Fibroblast of the aortic adventitia (primary cell): ENCODE measurements around the gene PARD6G. TPM values are rescaled to one million over a fixed set of nuclear protein-coding genes. Genes with fewer than 3 reads are reported as not detected.
"Not testable (repeated sequence)": the region's sequence is repeated elsewhere in the genome, so short reads cannot be mapped to it uniquely, and the experiment has no call there.

Source experiments
- DNase-seq: peaks from one replicate; pipeline ENCODE4 v3.0.0-alpha.2; 2010; ENCODE audit warnings: low read depth
- H3K4me3 ChIP-seq: 2 replicates; pipeline ENCODE4 v1.5.1; 2011; ENCODE audit warnings: low read depth, mild to moderate bottlenecking, control low read depth, low read length, moderate library complexity
- CTCF ChIP-seq: IDR thresholded peaks from 2 replicates; pipeline ENCODE4 v1.5.1; 2011; ENCODE audit warnings: mild to moderate bottlenecking, low read length, control low read depth, inconsistent platforms; ENCODE audit not compliant: insufficient read depth
- total RNA-seq: library from RNA; depleted of rRNA; stranded (reverse); fragments of >200 nt; gene quantifications from 2 replicates; pipeline ENCODE4 v1.2.3, GENCODE V29; 2012; ENCODE audit warnings: low replicate concordance

The PARD6G gene
- total RNA-seq, 1 donor = 0.54 TPM

DNA sequence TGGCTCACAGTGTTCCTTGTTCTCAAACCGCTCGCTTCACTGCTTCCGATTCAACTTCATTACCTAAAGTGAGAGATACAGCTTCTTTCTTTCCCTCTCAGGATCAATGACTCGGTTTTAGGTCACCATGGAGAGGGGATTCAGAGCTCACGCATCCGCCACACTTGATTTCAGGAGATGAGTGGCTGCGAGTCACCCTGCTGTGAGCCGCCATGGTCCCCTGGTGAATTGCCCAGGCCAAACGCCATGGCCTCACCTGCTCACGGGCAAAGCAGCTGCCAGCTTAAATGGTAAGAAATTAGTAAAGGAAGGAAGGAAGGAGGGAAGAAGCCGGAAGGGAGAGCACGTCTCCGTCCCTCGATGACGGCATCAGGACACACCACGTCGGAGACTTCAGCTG lies 77.7 kb downstream of the PARD6G start:
- DNase-seq = peak; percentile 5
- TF ChIP-seq CTCF = no peak
- no peak overlapping the region for H3K4me3 ChIP-seq

DNA sequence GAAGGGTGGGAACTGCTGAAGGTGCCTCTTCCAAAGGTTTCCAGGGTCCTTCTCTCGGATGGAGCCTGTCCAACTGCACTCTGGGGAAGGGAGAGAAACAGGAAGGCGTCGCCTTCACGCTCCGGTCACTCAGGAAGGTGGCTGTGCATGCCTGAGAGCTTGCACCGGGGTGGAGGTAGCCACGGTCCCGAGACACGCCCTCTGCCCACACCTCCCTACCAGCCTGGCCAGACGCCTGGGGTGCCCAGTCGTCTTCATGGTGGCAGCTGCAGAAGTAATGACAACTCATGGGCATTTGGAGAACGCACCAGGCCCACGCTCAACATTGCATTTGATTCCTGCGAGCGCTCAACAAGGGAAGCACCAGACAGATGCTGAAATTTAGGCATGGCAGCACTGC lies 78.3 kb downstream of the PARD6G start:
- no peak for DNase-seq
- no peak for TF ChIP-seq CTCF
- H3K4me3 ChIP-seq = no peak overlapping the region

DNA sequence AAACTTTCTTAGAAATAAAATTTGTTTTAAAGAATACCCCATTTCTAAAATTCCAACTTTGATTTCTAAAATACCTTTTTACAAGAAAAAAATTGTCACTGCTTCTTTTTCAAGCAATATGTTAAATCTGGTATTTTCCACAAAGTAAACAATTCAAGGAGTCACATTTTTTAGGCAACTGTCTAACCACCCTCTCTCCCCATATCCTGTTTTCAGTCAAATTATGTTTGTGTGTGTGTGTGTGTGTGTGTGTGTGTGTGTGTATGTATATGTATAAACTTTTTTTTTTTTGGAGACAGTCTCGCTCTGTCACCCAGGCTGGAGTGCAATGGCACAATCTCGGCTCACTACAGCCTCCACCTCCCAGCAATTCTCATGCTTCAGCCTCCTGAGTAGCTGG lies 79.0 kb downstream of the PARD6G start:
- no peak overlapping the region for H3K4me3 ChIP-seq
- no peak for DNase-seq
- no peak for TF ChIP-seq CTCF

DNA sequence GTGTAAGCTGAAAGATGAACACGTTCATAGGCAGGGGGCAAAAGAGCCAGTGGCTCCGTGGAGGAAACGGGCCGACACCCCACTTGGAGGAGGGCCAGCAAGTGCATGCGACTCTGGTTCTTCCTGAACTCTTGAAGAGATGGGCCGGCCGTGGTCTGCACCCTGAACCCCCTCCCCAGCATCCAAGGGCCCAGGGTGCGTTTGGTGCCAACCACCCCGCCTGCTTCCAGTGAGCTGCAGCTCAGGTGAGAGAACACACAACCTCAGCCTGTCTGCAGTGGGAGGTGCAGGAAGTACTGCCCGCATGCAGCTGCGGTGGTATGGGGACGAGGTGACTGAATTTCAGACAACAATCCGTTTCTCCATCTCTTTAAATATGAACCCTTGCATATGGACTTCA lies 79.4 kb downstream of the PARD6G start:
- DNase-seq = no peak
- no peak overlapping the region for H3K4me3 ChIP-seq
- no peak for TF ChIP-seq CTCF

DNA sequence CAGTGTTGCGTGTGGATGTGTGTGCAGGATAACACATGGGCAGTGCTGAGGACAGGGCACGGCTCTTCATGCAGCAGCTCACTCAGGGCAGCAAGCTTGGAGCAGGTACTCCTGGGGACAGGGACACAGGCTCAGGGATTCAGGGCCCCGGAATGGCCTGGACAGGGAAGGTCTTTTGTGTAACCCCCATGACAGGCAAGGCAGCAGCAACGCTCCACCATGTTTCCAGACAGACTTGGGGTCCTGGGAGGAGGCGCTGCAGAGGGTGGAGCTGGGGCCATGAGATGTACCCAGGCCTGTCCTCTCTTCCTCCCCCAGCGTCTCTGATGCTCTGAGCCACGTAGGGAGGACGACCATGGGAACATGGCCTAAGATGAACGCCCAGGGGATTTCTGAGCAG lies 80.0 kb downstream of the PARD6G start:
- no peak overlapping the region for H3K4me3 ChIP-seq
- TF ChIP-seq CTCF = no peak
- DNase-seq = no peak

DNA sequence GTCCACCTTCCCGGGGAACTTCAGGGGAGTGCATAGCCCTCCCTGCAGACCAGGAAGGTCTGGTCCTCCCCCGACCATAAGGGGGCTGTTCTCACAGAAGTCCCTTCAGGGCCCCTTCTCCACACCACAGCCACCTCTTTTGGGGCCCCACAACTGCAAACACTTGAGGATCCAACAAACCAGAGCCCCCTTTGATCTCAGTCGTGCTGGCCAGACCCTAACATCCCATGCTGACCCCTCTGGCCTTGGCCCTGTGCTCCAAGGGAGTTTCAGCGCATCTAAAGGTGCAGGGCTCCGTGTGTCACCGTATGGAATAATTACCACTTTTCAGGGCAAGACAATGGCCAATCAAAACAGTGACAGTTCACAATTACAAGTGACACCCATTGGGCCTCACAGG lies 80.6 kb downstream of the PARD6G start:
- no peak for TF ChIP-seq CTCF
- DNase-seq = no peak
- H3K4me3 ChIP-seq = no peak overlapping the region

- no peak for TF ChIP-seq CTCF
- no peak overlapping the region for H3K4me3 ChIP-seq
- DNase-seq = no peak
Observed at GRCh38 chr18:80166240-80166639, 81.1 kb downstream of the PARD6G start.

DNA sequence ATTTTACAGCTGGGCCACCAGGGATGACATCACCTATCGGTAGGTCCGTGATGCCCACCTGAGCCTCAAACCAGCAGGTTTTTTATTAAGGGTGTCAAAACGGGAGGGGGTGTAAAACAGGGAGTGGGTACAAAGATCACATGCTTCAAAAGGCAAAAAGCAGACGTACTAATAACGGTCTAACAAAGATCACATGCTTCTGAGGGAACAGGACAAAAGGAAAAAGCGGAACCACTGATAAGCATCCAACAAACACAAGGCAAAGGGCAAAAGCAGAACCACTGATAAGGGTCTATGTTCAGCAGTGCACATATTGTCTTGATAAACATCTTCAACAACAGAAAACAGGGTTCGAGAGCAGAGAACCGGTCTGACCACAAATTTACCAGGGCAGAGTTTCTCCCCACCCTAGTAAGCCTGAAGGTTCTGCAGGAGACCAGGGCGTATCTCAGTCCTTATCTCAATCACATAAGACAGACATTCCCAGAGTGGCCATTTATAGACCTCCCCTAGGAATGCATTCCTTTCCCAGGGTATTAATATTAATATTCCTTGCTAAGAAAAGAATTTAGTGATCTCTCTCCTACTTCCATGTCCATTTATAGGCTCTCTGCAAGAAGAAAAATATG lies 82.5 kb downstream of the PARD6G start:
- H3K4me3 ChIP-seq, DNase-seq: not testable (repeated sequence)
